GM12878 (cell line): ENCODE measurements around the gene RIN1. TPM values are rescaled to one million over a fixed set of nuclear protein-coding genes. Genes with fewer than 3 reads are reported as not detected.

Experiments
- ESRRA ChIP-seq: IDR thresholded peaks from 2 replicates; pipeline ENCODE4 v1.6.1; 2012; ENCODE audit warnings: mild to moderate bottlenecking, low read length, improper control_type of control experiment
- FOS ChIP-seq: IDR thresholded peaks from 3 replicates; pipeline ENCODE4 v1.6.1; 2011; ENCODE audit warnings: borderline replicate concordance; ENCODE audit not compliant: insufficient read length; ENCODE audit errors: extremely low read depth
- GATAD2B ChIP-seq: fragments of 450-650 bp; conservative IDR thresholded peaks from 2 replicates; pipeline ENCODE4 v1.6.1; 2017; ENCODE audit warnings: low read depth, mild to moderate bottlenecking, moderate library complexity
- HDGF ChIP-seq: fragments of 450-650 bp; IDR thresholded peaks from 2 replicates; pipeline ENCODE4 v1.6.1; 2016; ENCODE audit warnings: antibody characterized with exemption
- IKZF2 ChIP-seq, 2 experiments: fragments of 450-650 bp; IDR thresholded peaks; 2 replicates each; pipeline ENCODE4 v1.6.1; 2017; ENCODE audit warnings: mild to moderate bottlenecking in 2 of 2, moderate library complexity in 2 of 2
- JUND ChIP-seq: IDR thresholded peaks from 2 replicates; pipeline ENCODE4 v1.6.1; 2012; ENCODE audit warnings: low read depth, mild to moderate bottlenecking, low read length, improper control_type of control experiment, moderate library complexity
- MEF2B ChIP-seq: fragments of 450-650 bp; IDR thresholded peaks from 2 replicates; pipeline ENCODE4 v1.6.1; 2018; ENCODE audit warnings: mild to moderate bottlenecking, moderate library complexity; ENCODE audit not compliant: partially characterized antibody, poor library complexity, severe bottlenecking
- MXI1 ChIP-seq: fragments of 150-350 bp; IDR thresholded peaks from 2 replicates; pipeline ENCODE4 v1.6.1; 2011; ENCODE audit warnings: low read depth, mild to moderate bottlenecking, inconsistent platforms, low read length, improper control_type of control experiment
- NR2C1 ChIP-seq: fragments of 450-650 bp; IDR thresholded peaks from 2 replicates; pipeline ENCODE4 v1.6.1; 2017; ENCODE audit warnings: antibody characterized with exemption, mild to moderate bottlenecking, moderate library complexity
- RFX5 ChIP-seq: IDR thresholded peaks from 2 replicates; pipeline ENCODE4 v1.6.1; 2011; ENCODE audit warnings: low read depth, low read length, improper control_type of control experiment
- YY1 ChIP-seq: IDR thresholded peaks from 2 replicates; pipeline ENCODE4 v1.6.1; 2011; ENCODE audit warnings: low read depth, mild to moderate bottlenecking, low read length
- polyA plus RNA-seq, 11 experiments: library from polyadenylated mRNA; depleted of rRNA in 4 of 11; unstranded in 6 of 11; stranded (reverse) in 5 of 11; fragments of >200 nt; fragmentation: Nextera tagmentation in 4 of 11; fragmentation: Illumina TruSeq in 1 of 11; extraction: Ambion mirVana in 4 of 11; extraction: Trizol in 1 of 11; gene quantifications; 1 replicate in 1 of 11; 2 replicates in 10 of 11; pipeline versions ENCODE4 v1.2.1 to v1.2.3, GENCODE V29; 2011 to 2016; ENCODE audit warnings: inconsistent platforms in 2 of 11, missing spikeins in 2 of 11, low read depth in 1 of 11
- total RNA-seq, 4 experiments: library from RNA; depleted of rRNA in 3 of 4; stranded (reverse); fragments of >200 nt in 3 of 4; fragmentation: Illumina TruSeq in 1 of 4; extraction: Trizol in 1 of 4; gene quantifications; 2 replicates each; pipeline versions ENCODE4 v1.2.1 to v1.2.3, GENCODE V29; 2013 to 2021
- TF ChIP-seq, protein P1 (sequence below): IDR thresholded peaks from 2 replicates; pipeline ENCODE4 v1.6.1; 2011; ENCODE audit warnings: low read depth, mild to moderate bottlenecking, low read length, moderate library complexity, borderline replicate concordance; ENCODE audit errors: extremely low read depth
- TF ChIP-seq, protein P2 (sequence below): fragments of 450-650 bp; IDR thresholded peaks from 2 replicates; pipeline ENCODE4 v1.6.1; 2017; ENCODE audit warnings: mild to moderate bottlenecking, moderate library complexity
- TF ChIP-seq, protein P3 (sequence below): IDR thresholded peaks from 2 replicates; pipeline ENCODE4 v1.6.1; 2012; ENCODE audit warnings: mild to moderate bottlenecking, low read depth, low read length
- TF ChIP-seq, protein P4 (sequence below): fragments of 450-650 bp; IDR thresholded peaks from 2 replicates; pipeline ENCODE4 v1.6.1; 2014; ENCODE audit warnings: mild to moderate bottlenecking
- TF ChIP-seq, protein P5 (sequence below): fragments of 450-650 bp; IDR thresholded peaks from 2 replicates; pipeline ENCODE4 v1.6.1; 2018; ENCODE audit warnings: borderline replicate concordance, mild to moderate bottlenecking; ENCODE audit not compliant: partially characterized antibody

Gene RIN1
- total and polyA plus RNA-seq, 10 of the 15 experiments (the other 5 are each of a cell fraction or from before 2014, with no cell fraction given): 0.04 to 0.69 (median 0.22) TPM; not detected in 1

DNA sequence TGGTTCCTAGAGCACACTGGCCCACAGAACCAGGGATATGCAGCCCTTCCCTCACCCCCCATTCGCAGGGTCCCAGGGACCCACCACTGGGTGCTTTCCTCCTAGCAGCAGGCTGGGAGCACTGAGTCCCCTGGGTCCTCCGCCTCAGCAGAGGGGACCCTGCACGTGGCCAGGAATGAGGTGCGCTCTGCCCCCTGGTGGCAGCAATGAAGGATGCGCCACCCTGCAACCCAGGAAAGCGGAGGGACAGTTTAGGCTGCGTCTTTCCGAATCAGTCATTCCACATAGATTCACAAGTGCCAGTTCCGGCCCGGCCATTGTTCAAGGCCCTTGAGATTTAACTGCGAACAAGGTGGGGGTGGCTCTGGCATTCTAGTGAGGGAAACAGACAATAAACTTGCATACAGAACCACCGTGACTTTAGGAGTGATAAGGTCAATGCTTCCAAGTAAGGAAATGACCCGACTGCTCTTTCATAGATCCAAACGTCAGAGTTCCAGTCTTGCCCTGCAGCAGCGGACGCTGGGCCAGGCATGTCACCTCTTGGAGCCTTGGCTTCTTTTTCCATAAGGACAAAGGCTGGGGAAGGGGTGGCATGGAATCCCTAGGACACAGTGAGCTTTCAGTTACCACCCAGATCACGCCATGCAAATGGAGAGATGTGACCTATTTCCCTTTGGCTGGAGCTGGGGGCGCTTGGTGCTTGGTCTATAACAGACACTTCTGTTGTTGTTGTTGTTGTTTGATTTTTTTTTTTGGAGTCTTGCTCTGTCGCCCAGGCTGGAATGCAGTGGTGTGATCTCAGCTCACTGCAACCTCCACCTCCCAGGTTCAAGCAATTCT, 7.7 kb downstream of the RIN1 start (continued):
- TF ChIP-seq, protein P1, sequence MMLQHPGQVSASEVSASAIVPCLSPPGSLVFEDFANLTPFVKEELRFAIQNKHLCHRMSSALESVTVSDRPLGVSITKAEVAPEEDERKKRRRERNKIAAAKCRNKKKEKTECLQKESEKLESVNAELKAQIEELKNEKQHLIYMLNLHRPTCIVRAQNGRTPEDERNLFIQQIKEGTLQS: peak; percentile 44; the same call in 1 of the 2 replicates
- TF ChIP-seq, protein P2, sequence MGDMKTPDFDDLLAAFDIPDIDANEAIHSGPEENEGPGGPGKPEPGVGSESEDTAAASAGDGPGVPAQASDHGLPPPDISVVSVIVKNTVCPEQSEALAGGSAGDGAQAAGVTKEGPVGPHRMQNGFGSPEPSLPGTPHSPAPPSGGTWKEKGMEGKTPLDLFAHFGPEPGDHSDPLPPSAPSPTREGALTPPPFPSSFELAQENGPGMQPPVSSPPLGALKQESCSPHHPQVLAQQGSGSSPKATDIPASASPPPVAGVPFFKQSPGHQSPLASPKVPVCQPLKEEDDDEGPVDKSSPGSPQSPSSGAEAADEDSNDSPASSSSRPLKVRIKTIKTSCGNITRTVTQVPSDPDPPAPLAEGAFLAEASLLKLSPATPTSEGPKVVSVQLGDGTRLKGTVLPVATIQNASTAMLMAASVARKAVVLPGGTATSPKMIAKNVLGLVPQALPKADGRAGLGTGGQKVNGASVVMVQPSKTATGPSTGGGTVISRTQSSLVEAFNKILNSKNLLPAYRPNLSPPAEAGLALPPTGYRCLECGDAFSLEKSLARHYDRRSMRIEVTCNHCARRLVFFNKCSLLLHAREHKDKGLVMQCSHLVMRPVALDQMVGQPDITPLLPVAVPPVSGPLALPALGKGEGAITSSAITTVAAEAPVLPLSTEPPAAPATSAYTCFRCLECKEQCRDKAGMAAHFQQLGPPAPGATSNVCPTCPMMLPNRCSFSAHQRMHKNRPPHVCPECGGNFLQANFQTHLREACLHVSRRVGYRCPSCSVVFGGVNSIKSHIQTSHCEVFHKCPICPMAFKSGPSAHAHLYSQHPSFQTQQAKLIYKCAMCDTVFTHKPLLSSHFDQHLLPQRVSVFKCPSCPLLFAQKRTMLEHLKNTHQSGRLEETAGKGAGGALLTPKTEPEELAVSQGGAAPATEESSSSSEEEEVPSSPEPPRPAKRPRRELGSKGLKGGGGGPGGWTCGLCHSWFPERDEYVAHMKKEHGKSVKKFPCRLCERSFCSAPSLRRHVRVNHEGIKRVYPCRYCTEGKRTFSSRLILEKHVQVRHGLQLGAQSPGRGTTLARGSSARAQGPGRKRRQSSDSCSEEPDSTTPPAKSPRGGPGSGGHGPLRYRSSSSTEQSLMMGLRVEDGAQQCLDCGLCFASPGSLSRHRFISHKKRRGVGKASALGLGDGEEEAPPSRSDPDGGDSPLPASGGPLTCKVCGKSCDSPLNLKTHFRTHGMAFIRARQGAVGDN: no peak
- TF ChIP-seq NR2C1: no peak
- TF ChIP-seq YY1: peak; percentile 82
- TF ChIP-seq MEF2B: peak; percentile 90
- TF ChIP-seq, protein P3, sequence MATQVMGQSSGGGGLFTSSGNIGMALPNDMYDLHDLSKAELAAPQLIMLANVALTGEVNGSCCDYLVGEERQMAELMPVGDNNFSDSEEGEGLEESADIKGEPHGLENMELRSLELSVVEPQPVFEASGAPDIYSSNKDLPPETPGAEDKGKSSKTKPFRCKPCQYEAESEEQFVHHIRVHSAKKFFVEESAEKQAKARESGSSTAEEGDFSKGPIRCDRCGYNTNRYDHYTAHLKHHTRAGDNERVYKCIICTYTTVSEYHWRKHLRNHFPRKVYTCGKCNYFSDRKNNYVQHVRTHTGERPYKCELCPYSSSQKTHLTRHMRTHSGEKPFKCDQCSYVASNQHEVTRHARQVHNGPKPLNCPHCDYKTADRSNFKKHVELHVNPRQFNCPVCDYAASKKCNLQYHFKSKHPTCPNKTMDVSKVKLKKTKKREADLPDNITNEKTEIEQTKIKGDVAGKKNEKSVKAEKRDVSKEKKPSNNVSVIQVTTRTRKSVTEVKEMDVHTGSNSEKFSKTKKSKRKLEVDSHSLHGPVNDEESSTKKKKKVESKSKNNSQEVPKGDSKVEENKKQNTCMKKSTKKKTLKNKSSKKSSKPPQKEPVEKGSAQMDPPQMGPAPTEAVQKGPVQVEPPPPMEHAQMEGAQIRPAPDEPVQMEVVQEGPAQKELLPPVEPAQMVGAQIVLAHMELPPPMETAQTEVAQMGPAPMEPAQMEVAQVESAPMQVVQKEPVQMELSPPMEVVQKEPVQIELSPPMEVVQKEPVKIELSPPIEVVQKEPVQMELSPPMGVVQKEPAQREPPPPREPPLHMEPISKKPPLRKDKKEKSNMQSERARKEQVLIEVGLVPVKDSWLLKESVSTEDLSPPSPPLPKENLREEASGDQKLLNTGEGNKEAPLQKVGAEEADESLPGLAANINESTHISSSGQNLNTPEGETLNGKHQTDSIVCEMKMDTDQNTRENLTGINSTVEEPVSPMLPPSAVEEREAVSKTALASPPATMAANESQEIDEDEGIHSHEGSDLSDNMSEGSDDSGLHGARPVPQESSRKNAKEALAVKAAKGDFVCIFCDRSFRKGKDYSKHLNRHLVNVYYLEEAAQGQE: no peak
- TF ChIP-seq JUND: no peak
- TF ChIP-seq, protein P4, sequence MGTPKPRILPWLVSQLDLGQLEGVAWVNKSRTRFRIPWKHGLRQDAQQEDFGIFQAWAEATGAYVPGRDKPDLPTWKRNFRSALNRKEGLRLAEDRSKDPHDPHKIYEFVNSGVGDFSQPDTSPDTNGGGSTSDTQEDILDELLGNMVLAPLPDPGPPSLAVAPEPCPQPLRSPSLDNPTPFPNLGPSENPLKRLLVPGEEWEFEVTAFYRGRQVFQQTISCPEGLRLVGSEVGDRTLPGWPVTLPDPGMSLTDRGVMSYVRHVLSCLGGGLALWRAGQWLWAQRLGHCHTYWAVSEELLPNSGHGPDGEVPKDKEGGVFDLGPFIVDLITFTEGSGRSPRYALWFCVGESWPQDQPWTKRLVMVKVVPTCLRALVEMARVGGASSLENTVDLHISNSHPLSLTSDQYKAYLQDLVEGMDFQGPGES: no peak
- peak in 1 of 2 experiments; percentile 44; a peak in 2 of 4 replicates for TF ChIP-seq IKZF2 (IDR thresholded peaks at IDR 0.05)
- no peak for TF ChIP-seq ESRRA
- peak; percentile 78 for TF ChIP-seq MXI1
- TF ChIP-seq, protein P5, sequence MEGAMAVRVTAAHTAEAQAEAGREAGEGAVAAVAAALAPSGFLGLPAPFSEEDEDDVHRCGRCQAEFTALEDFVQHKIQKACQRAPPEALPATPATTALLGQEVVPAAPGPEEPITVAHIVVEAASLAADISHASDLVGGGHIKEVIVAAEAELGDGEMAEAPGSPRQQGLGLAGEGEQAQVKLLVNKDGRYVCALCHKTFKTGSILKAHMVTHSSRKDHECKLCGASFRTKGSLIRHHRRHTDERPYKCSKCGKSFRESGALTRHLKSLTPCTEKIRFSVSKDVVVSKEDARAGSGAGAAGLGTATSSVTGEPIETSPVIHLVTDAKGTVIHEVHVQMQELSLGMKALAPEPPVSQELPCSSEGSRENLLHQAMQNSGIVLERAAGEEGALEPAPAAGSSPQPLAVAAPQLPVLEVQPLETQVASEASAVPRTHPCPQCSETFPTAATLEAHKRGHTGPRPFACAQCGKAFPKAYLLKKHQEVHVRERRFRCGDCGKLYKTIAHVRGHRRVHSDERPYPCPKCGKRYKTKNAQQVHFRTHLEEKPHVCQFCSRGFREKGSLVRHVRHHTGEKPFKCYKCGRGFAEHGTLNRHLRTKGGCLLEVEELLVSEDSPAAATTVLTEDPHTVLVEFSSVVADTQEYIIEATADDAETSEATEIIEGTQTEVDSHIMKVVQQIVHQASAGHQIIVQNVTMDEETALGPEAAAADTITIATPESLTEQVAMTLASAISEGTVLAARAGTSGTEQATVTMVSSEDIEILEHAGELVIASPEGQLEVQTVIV: no peak
- no peak for TF ChIP-seq HDGF
- TF ChIP-seq RFX5: no peak
- TF ChIP-seq GATAD2B: no peak
- no peak for TF ChIP-seq FOS
